ENCODE data around the gene LTBR.

LTBR gene

GRCh38 chr12:6374028-6374785, 9.8 kb upstream of the LTBR start (continued):
- TF ChIP-seq CTCF (tag by site-specific recombination; IDR thresholded peaks at IDR 0.05) (no peak), ZNF785 (tag by site-specific recombination; IDR thresholded peaks at IDR 0.05) (no peak), ZNF677 (tag by site-specific recombination; IDR thresholded peaks at IDR 0.05) (0 out of 2 replicates have a peak, but pooled peaks have one; percentile 14), SP2 (tag by site-specific recombination; IDR thresholded peaks at IDR 0.05) (peak; percentile 46), KLF7 (tag by site-specific recombination; IDR thresholded peaks at IDR 0.05; ENCODE audit: borderline replicate concordance) (no peak), KLF16 (tag by site-specific recombination; IDR thresholded peaks at IDR 0.05) (no peak), ZNF670 (tag by site-specific recombination; IDR thresholded peaks at IDR 0.05; ENCODE audit: low read depth) (no peak), SP7 (tag by site-specific recombination; IDR thresholded peaks at IDR 0.05) (no peak), ZFP69B (tag by site-specific recombination; IDR thresholded peaks at IDR 0.05) (no peak), ZNF404 (tag by site-specific recombination; IDR thresholded peaks at IDR 0.05) (no peak), PRDM10 (tag by site-specific recombination; IDR thresholded peaks at IDR 0.05) (no peak), GLIS1 (tag by site-specific recombination; IDR thresholded peaks at IDR 0.05) (no peak), ZNF18 (tag by site-specific recombination; IDR thresholded peaks at IDR 0.05) (no peak), ZBTB26 (tag by site-specific recombination; optimal IDR thresholded peaks at IDR 0.05) (peak; percentile 10), ZNF248 (tag by site-specific recombination; IDR thresholded peaks at IDR 0.05) (no peak), ZBTB8A (tag by site-specific recombination; IDR thresholded peaks at IDR 0.05) (no peak), SCRT2 (tag by site-specific recombination; IDR thresholded peaks at IDR 0.05) (no peak), ZNF423 (tag by site-specific recombination; IDR thresholded peaks at IDR 0.05) (no peak), ZNF560 (tag by site-specific recombination; IDR thresholded peaks at IDR 0.05; ENCODE audit: borderline replicate concordance) (no peak)

GRCh38 chr12:6374786-6375160, 9.2 kb upstream of the LTBR start:
- CTCF ChIA-PET = interaction anchor here (0.5 to 1.7 kb wide), 6 partner anchors 9 to 178 kb away, joined by 3 to 5 read pairs (median 3); no protein-coding TSS in a partner anchor
- H3K36me3 ChIP-seq (ENCODE audit: control insufficient read depth in 2 of 2, insufficient read depth in 1 of 2, low read length in 2 of 2) = no peaks in the 10 kb centered on the region
- H3K27ac ChIP-seq (ENCODE audit: extremely low read depth, low read depth, low read length) = no peak overlapping the region
- H3K4me1 ChIP-seq (ENCODE audit: control insufficient read depth, insufficient read depth, low read length) = peaks cover 24% of the 10 kb centered on the region
- 0 out of 2 replicates have a peak, but pooled peaks have one; percentile 21 for TF ChIP-seq ZNF366 (tag by site-specific recombination; conservative IDR thresholded peaks at IDR 0.05)
- no peak for TF ChIP-seq ZBTB7A (tag by site-specific recombination; IDR thresholded peaks at IDR 0.05; ENCODE audit: low read depth)
- peak; percentile 42; the same call in 1 of the 2 replicates for TF ChIP-seq ZFHX2 (tag by site-specific recombination; conservative IDR thresholded peaks at IDR 0.05)
- peak; percentile 38; the same call in 1 of the 2 replicates for TF ChIP-seq EGR2 (tag by site-specific recombination; IDR thresholded peaks at IDR 0.05; ENCODE audit: low read depth)
- no peak for TF ChIP-seq ZNF701 (tag by site-specific recombination; IDR thresholded peaks at IDR 0.05)
- no peak for TF ChIP-seq ZNF398 (tag by site-specific recombination; IDR thresholded peaks at IDR 0.05)
- no peaks in the 10 kb centered on the region for H3K9me3 ChIP-seq (ENCODE audit: control insufficient read depth, insufficient read depth, low read depth, low read length)
- no peak overlapping the region for H3K4me3 ChIP-seq (ENCODE audit: low read depth, low read length)
- POLR2A ChIA-PET = interaction anchor here (1.0 to 1.4 kb wide), 3 partner anchors 23 to 73 kb away, joined by 3 to 4 read pairs (median 3); no protein-coding TSS in a partner anchor
